ENCODE data around the gene GRK2. TPM values are rescaled to one million over a fixed set of nuclear protein-coding genes. Genes with fewer than 3 reads are reported as not detected.

Gene GRK2
- total and polyA plus RNA-seq, 7 donors = 32.1 to 152 (median 48.2) TPM

DNA sequence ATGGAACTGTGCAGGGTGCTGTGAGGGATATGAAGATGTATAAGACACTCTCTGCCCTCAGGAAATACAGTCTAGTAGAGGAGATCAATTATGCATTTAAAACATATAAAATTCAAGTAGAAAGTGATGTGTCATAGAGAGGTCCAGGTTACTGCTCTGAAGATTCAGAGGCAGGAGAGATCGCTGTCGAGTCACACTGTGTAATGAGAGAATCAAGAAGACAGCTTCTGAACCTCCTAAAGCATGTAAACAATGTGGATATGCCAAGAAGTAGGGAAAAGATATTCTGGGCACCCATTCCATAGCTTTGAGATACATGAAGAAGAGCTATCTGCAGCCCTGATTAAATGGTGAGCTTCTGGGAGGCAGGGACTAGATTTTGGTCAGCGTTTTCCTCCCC is 53.7 kb downstream of the GRK2 start:
- intact Hi-C loops (cut with DNase I) = no loop called here
- H3K36me3 ChIP-seq = peaks cover 0 to 4% (median 0%) of the 10 kb centered on the region in 4 donors
- no peak overlapping the region for H3K27ac ChIP-seq
- H3K9me3 ChIP-seq = no peaks in the 10 kb centered on the region
- 82 to 83% methylated on average over 3 of the region's 3 CpGs for WGBS, 2 donors
- H3K4me1 ChIP-seq = peaks cover 0 to 34% (median 26%) of the 10 kb centered on the region in 4 donors
- no peak for TF ChIP-seq POLR2AphosphoS5 (IDR thresholded peaks at IDR 0.05)
- no peak for TF ChIP-seq CTCF (IDR thresholded peaks at IDR 0.05)
- TF ChIP-seq EP300 (IDR thresholded peaks at IDR 0.05) = no peak
- TF ChIP-seq POLR2A (IDR thresholded peaks at IDR 0.05) = no peak
- no peak for DNase-seq
- H3K27me3 ChIP-seq = no peaks in the 10 kb centered on the region
- no peak overlapping the region for H3K4me3 ChIP-seq

- Histone ChIP-seq H3K36me3 (peaks cover 0 to 4% (median 0%) of the 10 kb centered on the region in 4 donors), H3K9me3 (no peaks in the 10 kb centered on the region), H3K27me3 (no peaks in the 10 kb centered on the region), H3K27ac (no peak overlapping the region), H3K4me1 (peaks cover 0 to 34% (median 26%) of the 10 kb centered on the region in 4 donors), H3K4me3 (no peak overlapping the region)
- TF ChIP-seq CTCF (IDR thresholded peaks at IDR 0.05) (no peak), POLR2A (IDR thresholded peaks at IDR 0.05) (no peak), EP300 (IDR thresholded peaks at IDR 0.05) (no peak), POLR2AphosphoS5 (IDR thresholded peaks at IDR 0.05) (no peak)
- 93 to 97% methylated on average over 2 of the region's 2 CpGs for WGBS, 2 donors
- intact Hi-C loops (cut with DNase I) = no loop called here
- DNase-seq = no peak
Measured at GRCh38 chr11:67320691-67321090, 54.4 kb downstream of the GRK2 start.

DNA sequence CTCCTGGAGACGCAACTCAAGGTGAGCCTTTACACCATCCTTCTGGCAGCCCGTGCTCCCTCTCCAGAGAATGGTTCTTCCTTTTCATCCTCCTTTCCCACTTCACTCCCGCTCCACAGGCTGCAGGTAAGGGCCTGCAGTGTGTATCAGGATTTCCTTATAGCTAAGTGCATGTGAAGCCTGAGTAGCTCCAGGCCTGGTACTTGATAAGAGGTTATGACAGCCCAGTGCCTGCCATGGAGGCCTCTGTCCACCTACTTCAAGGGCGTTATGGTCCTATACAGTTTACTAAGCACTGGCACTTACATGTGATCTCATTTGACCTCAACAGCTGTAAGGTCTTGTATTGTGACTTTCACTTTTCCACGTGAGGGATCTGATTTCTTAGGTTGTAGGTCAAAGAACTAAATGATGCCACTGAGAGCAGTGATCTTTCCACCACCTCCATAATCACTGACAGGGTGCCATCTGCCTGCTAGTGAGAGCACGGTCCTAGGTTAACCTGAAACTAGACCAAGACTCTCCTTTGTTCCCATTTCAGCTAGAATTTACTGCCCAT is 55.1 kb downstream of the GRK2 start:
- no peak for TF ChIP-seq EP300 (IDR thresholded peaks at IDR 0.05)
- no peak for TF ChIP-seq POLR2AphosphoS5 (IDR thresholded peaks at IDR 0.05)
- no peak for TF ChIP-seq POLR2A (IDR thresholded peaks at IDR 0.05)
- TF ChIP-seq CTCF (IDR thresholded peaks at IDR 0.05) = no peak
- Histone ChIP-seq H3K27ac (no peak overlapping the region), H3K9me3 (no peaks in the 10 kb centered on the region), H3K27me3 (no peaks in the 10 kb centered on the region), H3K4me1 (peaks cover 0 to 34% (median 26%) of the 10 kb centered on the region in 4 donors), H3K36me3 (peaks cover 0 to 4% (median 0%) of the 10 kb centered on the region in 4 donors), H3K4me3 (no peak overlapping the region)
- DNase-seq = no peak
- WGBS, 2 donors = 74 to 85% methylated on average over 6 of the region's 6 CpGs
- intact Hi-C loops (cut with DNase I) = no loop called here

GRCh38 chr11:67322049-67322448 is 55.8 kb downstream of the GRK2 start:
- no peaks in the 10 kb centered on the region for H3K27me3 ChIP-seq
- H3K36me3 ChIP-seq = peaks cover 0 to 8% (median 0%) of the 10 kb centered on the region in 4 donors
- no peak overlapping the region for H3K4me3 ChIP-seq
- TF ChIP-seq EP300 (IDR thresholded peaks at IDR 0.05) (no peak), POLR2A (IDR thresholded peaks at IDR 0.05) (no peak), POLR2AphosphoS5 (IDR thresholded peaks at IDR 0.05) (no peak), CTCF (IDR thresholded peaks at IDR 0.05) (no peak)
- H3K9me3 ChIP-seq = no peaks in the 10 kb centered on the region
- intact Hi-C loops (cut with DNase I) = no loop called here
- H3K27ac ChIP-seq = no peak overlapping the region
- peaks cover 0 to 29% (median 24%) of the 10 kb centered on the region in 4 donors for H3K4me1 ChIP-seq
- DNase-seq = no peak
- WGBS, 2 donors = 83 to 92% methylated on average over 3 of the region's 3 CpGs

DNA sequence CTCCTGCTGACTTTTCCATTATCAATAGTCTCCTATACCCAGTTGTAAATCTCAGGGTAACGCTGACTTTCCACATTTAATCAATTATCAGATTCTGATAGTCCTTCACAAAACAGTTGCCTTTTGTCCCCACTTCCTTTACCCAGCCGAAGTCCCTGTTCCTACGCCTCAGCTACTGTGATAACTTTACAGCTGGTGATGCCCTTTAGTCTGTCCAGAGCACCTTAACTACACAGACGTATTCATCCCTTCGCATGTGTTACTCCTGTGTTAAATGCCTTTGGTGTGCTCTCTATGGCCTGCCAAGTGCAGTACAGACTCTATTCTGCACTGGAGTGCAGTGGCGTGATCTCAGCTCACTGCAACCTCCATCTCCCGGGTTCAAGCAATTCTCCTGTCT is 57.3 kb downstream of the GRK2 start:
- H3K4me1 ChIP-seq = peaks cover 0 to 22% (median 19%) of the 10 kb centered on the region in 4 donors
- H3K4me3 ChIP-seq = no peak overlapping the region
- no peak overlapping the region for H3K27ac ChIP-seq
- 88 to 91% methylated on average over 7 of the region's 7 CpGs for WGBS, 2 donors
- no peak for DNase-seq
- no peaks in the 10 kb centered on the region for H3K27me3 ChIP-seq
- no peaks in the 10 kb centered on the region for H3K9me3 ChIP-seq
- no peak for TF ChIP-seq POLR2A (IDR thresholded peaks at IDR 0.05)
- no peak for TF ChIP-seq POLR2AphosphoS5 (IDR thresholded peaks at IDR 0.05)
- TF ChIP-seq EP300 (IDR thresholded peaks at IDR 0.05) = no peak
- no peak for TF ChIP-seq CTCF (IDR thresholded peaks at IDR 0.05)
- intact Hi-C loops (cut with DNase I) = no loop called here
- peaks cover 0 to 8% (median 0%) of the 10 kb centered on the region in 4 donors for H3K36me3 ChIP-seq
